NCI-H146 treated with DMSO at 0.1 percent for 48 hours (cell line): Measurements from ENCODE around the gene TBCD.
"Not testable (repeated sequence)": the region's sequence is repeated elsewhere in the genome, so short reads cannot be mapped to it uniquely, and the experiment has no call there.

Source experiments
- DNase-seq: peaks from one replicate; lab custom pipeline; 2025; ENCODE audit not compliant: unreplicated experiment; lab: John Stamatoyannopoulos, UW

The TBCD gene

GRCh38 chr17:82985973-82986372 is 234.1 kb downstream of the TBCD start:
- DNase-seq: no peak

- not testable (repeated sequence) for DNase-seq
These were observed 237.2 kb downstream of the TBCD start for GRCh38 chr17:82989051-82989450.

GRCh38 chr17:82989881-82990280 is 238.0 kb downstream of the TBCD start:
- no peak for DNase-seq

- no peak for DNase-seq
These were observed 241.1 kb downstream of the TBCD start for GRCh38 chr17:82993005-82993404.
